ENCODE data around the gene MS4A8. TPM values are rescaled to one million over a fixed set of nuclear protein-coding genes. Genes with fewer than 3 reads are reported as not detected.
"Not testable (repeated sequence)": the region's sequence is repeated elsewhere in the genome, so short reads cannot be mapped to it uniquely, and the experiment has no call there.

MS4A8 gene
- total RNA-seq, 1 donor from 2014 or later: not detected

GRCh38 chr11:60703374-60703773 is 4.0 kb downstream of the MS4A8 start:
- no peaks in the 10 kb centered on the region for H3K4me1 ChIP-seq
- TF ChIP-seq CTCF (IDR thresholded peaks at IDR 0.05): no peak
- no peaks in the 10 kb centered on the region for H3K9me3 ChIP-seq
- intact Hi-C loops (cut with DNase I): no loop called here
- ATAC-seq (no peak), DNase-seq (no peak)
- H3K36me3 ChIP-seq: no peaks in the 10 kb centered on the region
- H3K4me3 ChIP-seq: no peak overlapping the region
- no peaks in the 10 kb centered on the region for H3K27me3 ChIP-seq
- H3K27ac ChIP-seq: no peak overlapping the region

DNA sequence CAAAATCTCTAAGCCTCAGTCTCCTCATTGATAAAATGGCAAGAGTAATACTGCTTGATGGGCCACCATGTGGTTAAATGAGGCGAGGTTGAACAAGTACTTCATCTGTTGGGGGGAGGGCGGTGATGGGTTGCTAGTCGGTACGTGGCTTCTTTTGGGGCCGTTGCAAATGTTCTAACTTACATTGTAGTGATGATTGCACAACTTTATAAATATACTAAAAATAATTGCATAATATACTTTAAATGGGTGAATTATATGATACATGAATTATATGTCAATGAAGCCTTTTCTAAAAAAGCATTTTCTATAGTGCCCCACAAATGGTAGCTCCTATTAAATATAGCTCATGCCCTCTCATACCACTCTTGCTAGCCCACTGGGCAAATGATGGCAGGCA is 6.5 kb downstream of the MS4A8 start:
- no peak for TF ChIP-seq CTCF (IDR thresholded peaks at IDR 0.05)
- DNase-seq (no peak), ATAC-seq (no peak)
- Histone ChIP-seq H3K4me1 (no peaks in the 10 kb centered on the region), H3K27me3 (no peaks in the 10 kb centered on the region), H3K4me3 (no peak overlapping the region), H3K9me3 (no peaks in the 10 kb centered on the region), H3K36me3 (no peaks in the 10 kb centered on the region), H3K27ac (no peak overlapping the region)
- intact Hi-C loops (cut with DNase I): no loop called here

DNA sequence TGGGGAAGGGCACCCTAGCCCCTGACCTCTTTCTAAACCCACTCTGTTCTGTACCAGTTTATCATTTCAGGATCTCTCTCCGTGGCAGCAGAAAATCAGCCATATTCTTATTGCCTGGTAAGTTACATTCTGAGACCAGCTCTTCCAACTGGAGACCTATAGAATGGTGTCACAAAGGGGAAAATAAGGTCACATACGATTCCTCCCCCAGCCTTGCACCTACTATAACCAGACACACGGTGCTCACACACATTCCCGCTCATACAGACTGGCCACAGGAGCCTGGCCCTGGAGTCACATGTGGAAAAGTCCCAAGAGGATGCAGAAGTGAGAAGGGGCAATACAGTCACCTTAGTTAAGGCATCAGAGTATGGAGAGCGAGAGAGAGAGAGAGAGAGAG is 7.5 kb downstream of the MS4A8 start:
- no peak for ATAC-seq
- H3K4me1 ChIP-seq: no peaks in the 10 kb centered on the region
- intact Hi-C loops (cut with DNase I): no loop called here

GRCh38 chr11:60710482-60710881 is 11.1 kb downstream of the MS4A8 start:
- H3K36me3 ChIP-seq: no peaks in the 10 kb centered on the region
- no peaks in the 10 kb centered on the region for H3K4me1 ChIP-seq
- no peak overlapping the region for H3K27ac ChIP-seq
- ATAC-seq (peak; percentile 36), DNase-seq (no peak)
- no peaks in the 10 kb centered on the region for H3K9me3 ChIP-seq
- no peak overlapping the region for H3K4me3 ChIP-seq
- TF ChIP-seq CTCF (IDR thresholded peaks at IDR 0.05): no peak
- no peaks in the 10 kb centered on the region for H3K27me3 ChIP-seq
- intact Hi-C loops (cut with DNase I): no loop called here

More for the DNA sequence above, 7.5 kb downstream of the MS4A8 start:
- TF ChIP-seq CTCF (IDR thresholded peaks at IDR 0.05): no peak
- Histone ChIP-seq H3K27me3 (no peaks in the 10 kb centered on the region), H3K9me3 (no peaks in the 10 kb centered on the region), H3K4me3 (no peak overlapping the region), H3K27ac (no peak overlapping the region), H3K36me3 (no peaks in the 10 kb centered on the region)
- no peak for DNase-seq

DNA sequence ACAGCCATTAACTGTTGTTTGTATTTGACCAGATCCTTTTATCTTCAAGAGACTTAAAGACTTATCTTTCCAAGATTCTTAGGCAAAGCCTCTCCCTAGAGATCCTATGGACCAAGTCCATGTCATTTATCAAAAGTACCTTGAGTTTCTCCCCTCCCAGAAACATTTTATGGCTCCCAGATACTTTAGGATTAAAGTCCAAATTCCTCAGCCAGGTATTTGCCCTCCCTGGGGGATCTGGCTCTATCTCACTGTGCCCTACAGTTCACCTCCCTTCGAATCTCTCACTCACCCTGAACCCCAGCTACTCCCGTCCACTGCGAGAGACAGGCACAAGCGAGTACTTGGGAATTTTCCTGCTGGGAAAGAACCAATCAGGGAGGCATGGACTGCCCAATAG is 11.9 kb downstream of the MS4A8 start:
- no peaks in the 10 kb centered on the region for H3K4me1 ChIP-seq
- no peaks in the 10 kb centered on the region for H3K9me3 ChIP-seq
- H3K4me3 ChIP-seq: no peak overlapping the region
- no peak for TF ChIP-seq CTCF (IDR thresholded peaks at IDR 0.05)
- no peaks in the 10 kb centered on the region for H3K36me3 ChIP-seq
- no peak overlapping the region for H3K27ac ChIP-seq
- DNase-seq: no peak
- ATAC-seq: no peak
- intact Hi-C loops (cut with DNase I): no loop called here
- no peaks in the 10 kb centered on the region for H3K27me3 ChIP-seq

GRCh38 chr11:60713423-60713822 is 14.0 kb downstream of the MS4A8 start:
- H3K4me3 ChIP-seq; DNase-seq; H3K27me3 ChIP-seq; H3K9me3 ChIP-seq; H3K36me3 ChIP-seq; H3K4me1 ChIP-seq; intact Hi-C loops (cut with DNase I); ATAC-seq; H3K27ac ChIP-seq: not testable (repeated sequence)

Measured in upper lobe of right lung (tissue), 1 donor.